Thymus (tissue), 11 donors: ENCODE measurements around the gene GRK6. TPM values are rescaled to one million over a fixed set of nuclear protein-coding genes. Genes with fewer than 3 reads are reported as not detected.

Experiments used
- DNase-seq, 9 donors: peaks; one replicate each; pipeline ENCODE4 v3.0.0-alpha.2; 2013; ENCODE audit warnings: low spot score in 9 of 9, low read depth in 6 of 9, missing footprints in 1 of 9
- H3K27ac ChIP-seq, 2 donors: one replicate each; pipeline ENCODE4 v1.5.1; 2013; ENCODE audit warnings: control low read depth in 1 of 2, low read depth in 1 of 2, low read length in 1 of 2, mild to moderate bottlenecking in 1 of 2, moderate library complexity in 1 of 2
- H3K27me3 ChIP-seq, 2 donors: one replicate each; pipeline ENCODE4 v1.5.1; 2013; ENCODE audit warnings: low read length in 1 of 2; ENCODE audit not compliant: control insufficient read depth in 2 of 2, insufficient read depth in 1 of 2
- H3K36me3 ChIP-seq, 2 donors: one replicate each; pipeline ENCODE4 v1.5.1; 2013; ENCODE audit warnings: low read length in 1 of 2, mild to moderate bottlenecking in 1 of 2, moderate library complexity in 1 of 2; ENCODE audit not compliant: control insufficient read depth in 2 of 2, insufficient read depth in 2 of 2
- H3K4me1 ChIP-seq, 2 donors: one replicate each; pipeline ENCODE4 v1.5.1; 2013; ENCODE audit warnings: low read length in 2 of 2; ENCODE audit not compliant: control insufficient read depth in 2 of 2, insufficient read depth in 2 of 2
- H3K4me3 ChIP-seq, 2 donors: one replicate each; pipeline ENCODE4 v1.5.1; 2013; ENCODE audit warnings: low read length in 2 of 2, control low read depth in 1 of 2, mild to moderate bottlenecking in 1 of 2
- H3K9me3 ChIP-seq, 2 donors: one replicate each; pipeline ENCODE4 v1.5.1; 2013; ENCODE audit warnings: low read length in 1 of 2, mild to moderate bottlenecking in 1 of 2; ENCODE audit not compliant: control insufficient read depth in 2 of 2, insufficient read depth in 1 of 2
- WGBS: extraction: QIAGEN DNeasy Blood & Tissue Kit; methylation state at CpG from one replicate; pipeline ENCODE4 v1.1.7; 2013; 5-methylcytosine and 5-hydroxymethylcytosine counted together
- polyA plus RNA-seq: library from polyadenylated mRNA; stranded (reverse); fragments of 200-250 nt; gene quantifications from one replicate; pipeline ENCODE4 v1.2.3, GENCODE V29; 2013
- total RNA-seq: library from RNA; stranded (reverse); fragments of 120-200 nt; gene quantifications from one replicate; pipeline ENCODE4 v1.2.4, GENCODE V29; 2013
- donor health status: healthy.

Gene GRK6
- total and polyA plus RNA-seq, 2 donors: 36.3 to 57.4 TPM

GRCh38 chr5:177470759-177471536, 44.5 kb downstream of the GRK6 start:
- H3K9me3 ChIP-seq: peaks cover 0 to 3% of the 10 kb centered on the region in 2 donors
- H3K4me3 ChIP-seq: no peak overlapping the region
- H3K4me1 ChIP-seq: peaks cover 24 to 53% of the 10 kb centered on the region in 2 donors
- WGBS: 81% methylated on average over 10 of the region's 10 CpGs
- DNase-seq: no peak
- peaks cover 28 to 33% of the 10 kb centered on the region in 2 donors for H3K36me3 ChIP-seq
- H3K27ac ChIP-seq: no peak overlapping the region
- H3K27me3 ChIP-seq: peaks cover 0 to 8% of the 10 kb centered on the region in 2 donors

GRCh38 chr5:177471610-177472356, 45.3 kb downstream of the GRK6 start:
- peaks cover 24 to 61% of the 10 kb centered on the region in 2 donors for H3K4me1 ChIP-seq
- DNase-seq: no peak
- H3K36me3 ChIP-seq: peaks cover 20 to 24% of the 10 kb centered on the region in 2 donors
- H3K4me3 ChIP-seq: peak overlapping the region; percentile 44 to 81
- H3K9me3 ChIP-seq: peaks cover 0 to 3% of the 10 kb centered on the region in 2 donors
- no peak overlapping the region for H3K27ac ChIP-seq
- 93% methylated on average over 14 of the region's 14 CpGs for WGBS
- peaks cover 0 to 8% of the 10 kb centered on the region in 2 donors for H3K27me3 ChIP-seq

- Histone ChIP-seq H3K4me1 (peaks cover 24 to 65% of the 10 kb centered on the region in 2 donors), H3K9me3 (peaks cover 0 to 3% of the 10 kb centered on the region in 2 donors), H3K27me3 (peaks cover 0 to 8% of the 10 kb centered on the region in 2 donors), H3K4me3 (peak overlapping the region; percentile 44 to 81), H3K27ac (peak overlapping the region; percentile 8 to 58), H3K36me3 (peaks cover 11 to 15% of the 10 kb centered on the region in 2 donors)
- DNase-seq: peak in 7 of 9 donors; percentile 45 to 83 (median 56)
- WGBS: under 1% methylated on average over 93 of the region's 93 CpGs
Measured at GRCh38 chr5:177472460-177473442, 46.3 kb downstream of the GRK6 start.

GRCh38 chr5:177473443-177474001, 47.0 kb downstream of the GRK6 start, which contains the start of gene DBN1:
Gene DBN1, minus strand, starts transcription at chr5:177473634. Its CDS starts 113 bp downstream, at chr5:177473521.
- Histone ChIP-seq H3K4me1 (peaks cover 25 to 71% of the 10 kb centered on the region in 2 donors), H3K27me3 (peaks cover 0 to 8% of the 10 kb centered on the region in 2 donors), H3K9me3 (peaks cover 0 to 3% of the 10 kb centered on the region in 2 donors), H3K36me3 (peaks cover 7 to 9% of the 10 kb centered on the region in 2 donors), H3K4me3 (peak within 1 kb of the TSS; percentile 44 to 81), H3K27ac (peak within 1 kb of the TSS; percentile 8 to 58)
- peak in 2 of 9 donors; percentile 45 to 69 for DNase-seq
- 4% methylated on average over 68 of the region's 69 CpGs for WGBS

- no peak for DNase-seq
- WGBS: 88% methylated on average over 7 of the region's 7 CpGs
- Histone ChIP-seq H3K27me3 (peaks cover 0 to 8% of the 10 kb centered on the region in 2 donors), H3K36me3 (peaks cover 5 to 7% of the 10 kb centered on the region in 2 donors), H3K27ac (no peak overlapping the region), H3K4me1 (peaks cover 30 to 77% of the 10 kb centered on the region in 2 donors), H3K9me3 (peaks cover 0 to 3% of the 10 kb centered on the region in 2 donors), H3K4me3 (peak overlapping the region in 1 of 2 donors; percentile 81)
Measured at GRCh38 chr5:177474002-177474476, 47.6 kb downstream of the GRK6 start.

- Histone ChIP-seq H3K27me3 (peaks cover 0 to 8% of the 10 kb centered on the region in 2 donors), H3K36me3 (peaks cover 0 to 7% of the 10 kb centered on the region in 2 donors), H3K4me1 (peaks cover 36 to 81% of the 10 kb centered on the region in 2 donors), H3K9me3 (peaks cover 0 to 3% of the 10 kb centered on the region in 2 donors), H3K4me3 (no peak overlapping the region), H3K27ac (no peak overlapping the region)
- 37% methylated on average over 4 of the region's 4 CpGs for WGBS
- DNase-seq: no peak
Measured at GRCh38 chr5:177474846-177475562, 48.5 kb downstream of the GRK6 start.

GRCh38 chr5:177475563-177476427, 49.3 kb downstream of the GRK6 start:
- Histone ChIP-seq H3K4me1 (peaks cover 31 to 73% of the 10 kb centered on the region in 2 donors), H3K27me3 (peaks cover 0 to 8% of the 10 kb centered on the region in 2 donors), H3K27ac (peak overlapping the region in 1 of 2 donors; percentile 13), H3K4me3 (no peak overlapping the region), H3K9me3 (peaks cover 0 to 3% of the 10 kb centered on the region in 2 donors), H3K36me3 (peaks cover 0 to 6% of the 10 kb centered on the region in 2 donors)
- DNase-seq: no peak
- WGBS: 83% methylated on average over 11 of the region's 11 CpGs
